Coronary artery (tissue), 2 donors: ENCODE results near the gene KCNH1.

Experiments
- DNase-seq: peaks from one replicate; pipeline ENCODE4 v3.0.0-alpha.2; 2017; ENCODE audit warnings: low spot score
- H3K27ac ChIP-seq, 2 donors: fragments of 200-600 bp; sonication (generic); one replicate each; pipeline ENCODE4 v1.5.1; 2016 to 2019
- H3K4me3 ChIP-seq: fragments of 200-600 bp; sonication (generic); 2 replicates; pipeline ENCODE4 v1.5.1; 2016; ENCODE audit warnings: mild to moderate bottlenecking, moderate library complexity
- CTCF ChIP-seq: fragments of 200-600 bp; sonication (generic); IDR thresholded peaks from one replicate; pipeline ENCODE4 v1.5.1; 2019; ENCODE audit warnings: antibody characterized with exemption

Gene KCNH1

GRCh38 chr1:211133836-211134669, at the start of gene KCNH1:
KCNH1 (minus strand) TSS chr1:211134148; CDS start chr1:211133945, 203 bp downstream.
- no peak within 1 kb of the TSS for H3K27ac ChIP-seq
- no peak for DNase-seq
- peak within 1 kb of the TSS; percentile 66 for H3K4me3 ChIP-seq
- peak; percentile 68 for TF ChIP-seq CTCF

GRCh38 chr1:211182746-211183145, 48.8 kb upstream of the KCNH1 start:
- no peak overlapping the region for H3K27ac ChIP-seq
- no peak for TF ChIP-seq CTCF
- H3K4me3 ChIP-seq: no peak overlapping the region
- DNase-seq: no peak

- no peak overlapping the region for H3K4me3 ChIP-seq
- H3K27ac ChIP-seq: no peak overlapping the region
- no peak for DNase-seq
- TF ChIP-seq CTCF: no peak
Measured at GRCh38 chr1:211174375-211174774, 40.4 kb upstream of the KCNH1 start.

- DNase-seq: no peak
- Histone ChIP-seq H3K27ac (no peak overlapping the region), H3K4me3 (no peak overlapping the region)
- TF ChIP-seq CTCF: no peak
Measured at GRCh38 chr1:211172657-211173056, 38.7 kb upstream of the KCNH1 start.

- Histone ChIP-seq H3K27ac (no peak overlapping the region), H3K4me3 (no peak overlapping the region)
- TF ChIP-seq CTCF: no peak
- no peak for DNase-seq
Measured at GRCh38 chr1:211169353-211169752, 35.4 kb upstream of the KCNH1 start.

GRCh38 chr1:211158866-211159265, 24.9 kb upstream of the KCNH1 start:
- Histone ChIP-seq H3K4me3 (no peak overlapping the region), H3K27ac (no peak overlapping the region)
- TF ChIP-seq CTCF: no peak
- DNase-seq: no peak

GRCh38 chr1:211155040-211155439, 21.1 kb upstream of the KCNH1 start:
- no peak for TF ChIP-seq CTCF
- no peak overlapping the region for H3K4me3 ChIP-seq
- H3K27ac ChIP-seq: no peak overlapping the region
- DNase-seq: no peak
